D341Med (cell line): Measurements from ENCODE around the gene C1orf21.
"Not testable (repeated sequence)": the region's sequence is repeated elsewhere in the genome, so short reads cannot be mapped to it uniquely, and the experiment has no call there.

Source experiments
- DNase-seq: peaks from one replicate; pipeline ENCODE4 v3.0.0; 2012; ENCODE audit warnings: low spot score

C1orf21 gene

GRCh38 chr1:184604152-184604900 is 217.5 kb downstream of the C1orf21 start:
- no peak for DNase-seq

GRCh38 chr1:184605941-184606340 is 219.1 kb downstream of the C1orf21 start:
- DNase-seq = no peak

DNA sequence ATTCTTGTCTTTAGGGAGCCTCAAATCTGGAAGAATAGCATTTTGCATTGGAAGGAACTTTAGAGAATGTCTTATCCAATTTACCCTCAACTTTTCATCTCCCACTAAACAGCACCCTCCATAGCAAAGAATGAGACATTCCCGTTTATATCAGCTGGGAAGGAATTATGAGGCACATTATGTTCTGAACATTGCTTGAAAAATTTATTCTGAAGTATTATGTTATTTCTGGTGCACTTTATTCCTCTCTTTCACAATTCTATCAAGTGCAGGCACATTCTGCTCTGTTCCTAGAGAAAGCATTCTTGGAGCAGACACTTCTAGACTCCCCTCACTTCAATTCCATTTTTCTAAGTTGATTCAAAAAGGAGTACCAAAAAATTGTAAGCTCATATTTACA is 220.0 kb downstream of the C1orf21 start:
- DNase-seq = no peak

DNA sequence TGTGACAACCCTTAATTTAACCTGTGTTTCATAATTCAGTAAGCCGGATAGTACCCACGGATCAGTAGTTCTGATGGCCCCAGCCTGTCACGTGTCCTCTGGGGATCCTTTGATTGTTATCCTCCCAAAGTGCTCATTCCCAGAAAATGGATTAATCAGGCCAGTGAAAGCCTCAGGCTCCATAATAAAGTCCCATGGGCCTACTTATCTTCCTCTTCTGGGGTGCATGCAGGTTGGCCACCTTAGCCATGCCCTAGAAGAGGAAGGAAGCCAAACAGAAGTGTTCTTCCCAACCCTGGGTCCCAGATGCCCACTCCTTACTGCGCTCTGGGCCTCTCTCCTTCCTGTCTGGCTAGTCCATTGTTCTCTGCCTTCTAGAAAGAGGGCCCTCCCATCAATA is 221.8 kb downstream of the C1orf21 start:
- peak; percentile 55 for DNase-seq

DNA sequence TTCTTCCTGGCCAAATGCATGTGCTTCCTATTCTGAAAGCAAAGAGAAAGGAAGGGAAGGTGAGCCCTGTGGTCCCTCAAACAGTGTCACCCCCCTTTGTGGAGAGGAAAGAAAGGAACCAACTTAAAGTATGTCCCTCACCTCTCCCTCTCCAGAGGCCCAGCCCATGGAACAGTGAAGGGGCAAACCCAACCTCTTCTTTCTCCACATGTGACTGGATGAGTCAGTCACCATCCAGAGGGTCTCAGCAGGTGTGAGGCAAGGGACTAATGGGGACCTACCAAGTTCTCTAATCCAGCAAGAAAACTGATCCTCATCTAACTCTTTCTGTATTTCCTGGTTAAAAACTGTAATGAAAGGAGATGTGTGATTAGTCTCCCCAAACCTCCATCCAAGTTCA is 222.2 kb downstream of the C1orf21 start:
- no peak for DNase-seq

DNA sequence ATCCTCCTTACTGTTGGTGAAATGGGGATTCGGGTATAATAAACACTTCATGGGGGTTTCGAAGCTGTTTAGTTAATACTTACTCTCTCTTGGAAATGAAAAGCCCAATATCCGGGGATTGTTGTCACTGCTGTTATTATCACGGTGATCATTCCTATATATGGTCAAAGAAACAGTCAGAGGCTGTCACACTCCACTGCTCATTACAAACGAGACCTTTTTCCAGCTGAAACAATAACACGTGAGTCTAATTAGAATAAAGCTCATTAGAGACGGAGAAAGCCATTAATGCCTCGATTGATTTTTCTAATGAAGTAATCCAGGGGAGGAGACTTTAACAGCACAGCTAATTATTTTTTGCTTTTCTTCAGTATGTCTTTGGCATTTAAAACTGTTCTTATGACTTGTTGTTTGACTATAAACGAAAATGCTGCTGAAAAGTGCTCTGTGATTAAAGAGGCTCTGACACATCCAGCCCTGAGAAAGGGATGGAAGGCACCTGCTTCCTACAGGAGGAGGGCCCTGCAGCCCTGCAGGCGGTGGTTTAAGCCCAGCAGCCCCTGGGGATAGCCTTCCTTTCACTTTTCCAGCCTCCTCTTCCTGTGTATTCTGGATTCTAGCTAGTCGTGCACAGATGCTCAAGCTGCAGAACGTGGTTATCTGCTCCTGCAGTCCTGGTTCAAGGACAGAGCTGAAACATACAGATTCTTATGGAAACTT is 224.2 kb downstream of the C1orf21 start:
- DNase-seq = peak; percentile 79

DNA sequence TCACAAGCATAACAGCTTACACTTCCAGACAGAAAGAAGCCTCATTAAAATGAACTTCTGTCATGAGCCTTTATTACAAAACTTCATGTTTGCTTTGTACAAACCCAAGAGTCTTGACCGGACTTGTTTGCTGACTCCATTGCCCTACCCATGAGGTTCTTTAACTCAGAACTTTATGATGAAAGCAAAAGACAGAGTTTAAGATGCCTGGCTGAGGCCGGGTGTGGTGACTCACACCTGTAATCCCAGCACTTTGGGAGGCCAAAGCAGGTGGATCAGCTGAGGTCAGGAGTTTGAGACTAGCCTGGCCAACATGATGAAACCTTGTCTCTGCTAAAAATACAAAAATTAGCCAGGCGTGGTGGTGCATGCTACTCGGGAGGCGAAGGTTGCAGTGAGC is 225.4 kb downstream of the C1orf21 start:
- DNase-seq = not testable (repeated sequence)

GRCh38 chr1:184614667-184615066 is 227.8 kb downstream of the C1orf21 start:
- DNase-seq = no peak

- no peak for DNase-seq
These were observed 228.5 kb downstream of the C1orf21 start for GRCh38 chr1:184615301-184615700.

GRCh38 chr1:184616504-184616903 is 229.7 kb downstream of the C1orf21 start:
- no peak for DNase-seq

DNA sequence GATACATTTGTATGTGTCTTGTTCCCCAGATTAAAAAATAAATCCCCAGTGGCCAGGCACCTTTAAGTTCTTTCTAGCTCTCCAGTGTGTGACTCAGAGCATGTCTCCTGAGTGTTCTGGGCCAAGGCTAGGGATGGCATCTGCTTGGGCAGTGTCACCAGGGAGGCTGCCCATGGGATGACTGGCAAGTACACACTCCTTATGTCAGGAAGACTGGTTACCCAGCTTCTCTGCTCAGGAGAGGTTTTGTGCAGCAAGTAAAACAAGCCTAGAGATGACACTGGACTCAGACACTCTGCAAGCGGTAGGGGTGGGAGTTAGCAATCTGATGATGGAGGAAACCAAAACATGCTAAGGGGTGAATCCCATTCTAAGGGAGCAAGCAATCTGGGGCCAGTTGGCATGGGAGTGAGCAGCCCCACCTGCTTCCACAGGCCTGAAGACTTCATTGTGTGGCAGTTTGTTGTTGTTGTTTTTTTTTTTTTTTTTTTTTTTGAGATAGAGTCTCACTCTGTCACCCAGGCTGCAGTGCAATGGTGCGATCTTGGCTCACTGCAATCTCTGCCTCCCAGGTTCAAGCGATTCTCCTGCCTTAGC is 230.7 kb downstream of the C1orf21 start:
- no peak for DNase-seq

DNA sequence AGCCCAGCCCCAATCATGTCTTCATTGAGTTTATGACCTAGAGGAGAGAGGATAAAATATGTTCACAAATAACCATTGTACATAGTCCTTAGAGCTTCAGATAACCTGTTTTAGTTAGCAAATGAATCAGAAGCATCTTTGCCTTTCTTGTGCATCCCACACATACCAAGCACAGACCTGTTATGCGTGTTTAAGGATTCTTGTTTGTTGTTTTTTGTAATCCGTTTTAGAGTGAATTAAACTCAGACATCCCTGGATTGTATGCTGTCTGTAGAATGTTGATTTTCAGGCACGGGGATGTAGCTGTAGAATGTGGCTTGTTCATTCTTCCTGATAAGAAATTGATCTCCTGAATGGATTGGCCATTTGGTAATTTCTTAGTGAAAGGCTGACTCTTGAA is 232.0 kb downstream of the C1orf21 start:
- no peak for DNase-seq

- no peak for DNase-seq
These were observed 233.6 kb downstream of the C1orf21 start for GRCh38 chr1:184620469-184620868.

DNA sequence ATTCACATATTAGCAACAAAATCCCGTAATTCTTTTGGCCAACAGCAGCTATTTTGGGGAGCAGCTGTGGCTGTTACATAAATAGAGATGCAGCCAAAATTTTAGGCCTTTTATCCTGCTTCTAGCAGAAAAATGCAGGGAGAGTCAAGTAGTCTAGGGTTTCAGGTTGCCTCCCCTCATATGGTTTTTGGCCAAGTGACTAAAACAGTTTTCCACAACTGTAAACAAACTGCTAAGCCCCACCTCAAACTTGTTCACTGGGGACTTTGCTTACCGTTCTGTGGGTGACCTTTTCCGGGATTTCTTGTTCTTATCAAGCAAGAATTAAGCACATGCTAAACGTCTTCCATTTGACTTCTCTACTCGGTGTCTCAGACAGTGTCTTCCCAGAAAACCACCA is 234.4 kb downstream of the C1orf21 start:
- no peak for DNase-seq

- no peak for DNase-seq
These were observed 235.5 kb downstream of the C1orf21 start for GRCh38 chr1:184622136-184622823.

DNA sequence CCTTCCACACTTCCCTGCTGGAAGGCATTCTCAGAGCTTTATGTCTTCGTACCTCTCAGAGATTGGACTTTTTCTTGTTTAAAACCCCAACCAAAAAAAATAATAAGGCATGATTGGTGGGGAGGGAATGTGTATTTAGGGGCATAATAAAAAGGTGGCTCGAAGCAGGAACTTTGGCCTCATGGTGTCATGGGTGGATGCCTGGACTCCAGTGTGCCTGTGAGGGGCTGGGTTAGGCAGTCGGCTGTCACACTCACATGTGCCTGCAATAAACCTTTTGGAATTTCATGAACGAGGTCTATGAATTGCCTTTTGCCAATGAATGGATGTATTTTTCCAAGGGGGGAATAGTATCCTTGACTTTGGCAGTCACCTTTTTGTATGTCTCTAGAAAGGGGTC is 236.6 kb downstream of the C1orf21 start:
- no peak for DNase-seq

DNA sequence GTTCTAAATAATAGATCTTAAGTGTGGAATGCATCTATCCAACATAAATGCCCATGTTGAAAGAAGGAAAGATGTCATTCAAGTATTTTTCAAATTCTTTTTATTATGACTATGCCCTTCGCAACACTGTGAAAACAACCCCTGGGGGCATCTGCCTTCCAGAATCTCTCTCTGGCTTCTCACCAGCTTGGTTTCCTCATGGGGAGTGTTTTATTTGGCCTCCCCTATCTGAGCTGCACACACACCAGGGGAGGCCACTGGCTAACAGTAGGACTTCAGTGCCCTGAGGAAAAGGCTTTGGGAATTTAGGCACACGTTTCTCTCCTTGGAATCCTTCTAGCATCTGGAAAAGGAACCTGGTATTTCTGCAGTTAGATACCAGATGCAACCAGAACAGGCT is 237.2 kb downstream of the C1orf21 start:
- no peak for DNase-seq

GRCh38 chr1:184624626-184625025 is 237.8 kb downstream of the C1orf21 start:
- DNase-seq = no peak

- DNase-seq = no peak
These were observed 238.4 kb downstream of the C1orf21 start for GRCh38 chr1:184625271-184625670.

DNA sequence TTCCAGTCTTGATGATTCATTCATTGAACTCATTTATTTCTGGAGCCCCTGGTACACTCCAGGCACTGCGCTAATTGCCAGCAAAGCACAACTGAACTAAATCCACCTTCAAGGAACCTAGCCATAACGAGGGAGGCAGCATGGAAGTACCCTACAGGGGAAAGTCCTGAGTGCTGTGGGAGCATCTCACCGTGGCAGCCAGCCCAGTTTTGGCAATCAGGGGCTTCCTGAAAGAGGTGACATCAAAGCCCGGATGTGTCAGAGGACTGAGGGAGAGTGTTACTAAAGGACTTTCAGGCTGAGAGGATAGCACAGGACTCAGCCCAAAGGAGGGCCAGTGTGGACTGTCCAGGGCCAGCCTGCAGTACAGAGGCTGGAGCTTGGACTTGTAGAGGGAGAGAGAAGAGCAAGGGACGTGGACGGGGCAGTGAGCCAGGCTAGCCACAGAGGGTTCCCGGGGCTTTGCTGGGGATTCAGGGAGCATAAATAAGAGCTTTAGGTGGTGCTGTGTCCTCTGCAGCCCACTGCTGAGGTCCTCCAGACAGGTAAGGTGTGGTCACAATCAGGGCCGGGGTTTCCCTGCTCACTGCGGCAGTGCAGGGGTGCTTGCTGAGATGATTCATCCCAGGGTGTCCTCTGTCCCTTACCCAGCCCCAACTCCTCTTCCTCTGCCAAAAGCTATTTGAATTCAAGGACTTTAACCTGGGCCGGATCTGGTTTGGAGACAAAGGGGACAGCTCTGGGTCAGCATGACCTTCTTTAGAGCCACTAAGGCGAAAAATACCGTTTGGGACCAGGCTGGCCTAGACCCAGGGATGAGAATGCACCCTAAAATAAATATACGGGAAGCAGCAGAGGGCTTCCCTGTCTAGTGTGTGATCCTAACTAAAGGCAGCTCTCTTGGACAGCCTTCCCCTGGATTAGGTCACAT is 239.5 kb downstream of the C1orf21 start:
- no peak for DNase-seq

DNA sequence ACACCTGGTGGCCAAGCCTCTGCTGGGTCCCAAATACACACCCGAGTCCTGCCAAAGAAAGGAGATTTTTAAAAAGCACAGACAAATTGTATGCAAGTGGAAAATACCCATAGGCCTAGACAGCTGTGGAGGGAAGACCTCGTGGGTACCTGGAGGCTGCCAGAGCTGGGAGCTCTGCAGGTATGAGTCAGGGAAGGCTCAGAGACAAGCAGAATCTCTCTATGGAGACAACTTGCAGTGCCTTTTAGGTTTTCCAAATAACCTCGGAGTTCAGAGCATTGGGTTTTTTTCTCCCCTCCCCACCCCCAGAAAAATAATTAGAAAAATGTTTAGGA is 240.1 kb downstream of the C1orf21 start:
- DNase-seq = no peak

DNA sequence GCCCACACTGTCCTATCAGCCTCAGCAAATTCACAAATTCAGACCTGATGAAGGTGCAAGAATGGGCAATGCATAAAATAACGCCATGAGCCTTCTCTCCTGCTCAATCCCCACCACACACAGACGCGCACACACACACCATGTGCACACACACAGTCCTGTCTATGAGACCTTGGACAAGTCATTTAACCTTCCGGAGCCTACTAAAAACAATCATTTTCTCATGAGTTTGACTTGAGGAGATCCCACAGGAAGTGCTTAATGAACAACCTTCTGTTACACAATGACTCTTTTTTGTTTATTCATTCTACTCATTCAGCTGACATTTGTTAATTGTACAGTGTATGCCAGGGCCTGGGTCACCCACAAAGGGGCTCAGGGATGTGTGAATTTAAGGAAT is 242.4 kb downstream of the C1orf21 start:
- no peak for DNase-seq
